Urothelium cell line (cell line): ENCODE measurements around the gene PTTG1IP.

Experiments used
- DNase-seq: peaks from one replicate; pipeline ENCODE4 v3.0.0; 2011; ENCODE audit warnings: low spot score, mixed read lengths
- FAIRE-seq: peaks from 2 replicates; lab custom pipeline; 2011; peaks lifted over from hg19 to GRCh38; lab: Jason Lieb, UNC

PTTG1IP gene

GRCh38 chr21:44910229-44911067, 37.0 kb upstream of the PTTG1IP start:
- FAIRE-seq (no peak), DNase-seq (no peak)

- DNase-seq (no peak), FAIRE-seq (no peak)
These were observed 36.2 kb upstream of the PTTG1IP start for GRCh38 chr21:44909719-44910118.

- FAIRE-seq (no peak), DNase-seq (no peak)
These were observed 35.4 kb upstream of the PTTG1IP start for GRCh38 chr21:44908908-44909307.

GRCh38 chr21:44907966-44908895, 34.7 kb upstream of the PTTG1IP start:
- no peak for FAIRE-seq
- DNase-seq = no peak

GRCh38 chr21:44907225-44907965, 33.9 kb upstream of the PTTG1IP start:
- DNase-seq = no peak
- FAIRE-seq = no peak

- DNase-seq (no peak), FAIRE-seq (no peak)
These were observed 32.2 kb upstream of the PTTG1IP start for GRCh38 chr21:44905728-44906090.

GRCh38 chr21:44905016-44905727, 31.7 kb upstream of the PTTG1IP start:
- FAIRE-seq = no peak
- no peak for DNase-seq

- no peak for DNase-seq
These were observed 30.8 kb upstream of the PTTG1IP start for GRCh38 chr21:44904141-44904923.

GRCh38 chr21:44903689-44904088, 30.2 kb upstream of the PTTG1IP start:
- DNase-seq (no peak), FAIRE-seq (no peak)

More at GRCh38 chr21:44904141-44904923, 30.8 kb upstream of the PTTG1IP start:
- peak; percentile 98 for FAIRE-seq

- no peak for DNase-seq
These were observed 29.7 kb upstream of the PTTG1IP start for GRCh38 chr21:44903050-44903685.

GRCh38 chr21:44902268-44903049, 29.0 kb upstream of the PTTG1IP start:
- DNase-seq = no peak
- peak; percentile 97 for FAIRE-seq

More at GRCh38 chr21:44903050-44903685, 29.7 kb upstream of the PTTG1IP start:
- FAIRE-seq = no peak

- DNase-seq (no peak), FAIRE-seq (no peak)
These were observed 28.0 kb upstream of the PTTG1IP start for GRCh38 chr21:44901391-44902074.

- FAIRE-seq (no peak), DNase-seq (no peak)
These were observed 27.2 kb upstream of the PTTG1IP start for GRCh38 chr21:44900559-44901251.

GRCh38 chr21:44899768-44900558, 26.5 kb upstream of the PTTG1IP start:
- DNase-seq (no peak), FAIRE-seq (no peak)

- FAIRE-seq (no peak), DNase-seq (no peak)
These were observed 25.6 kb upstream of the PTTG1IP start for GRCh38 chr21:44898851-44899767.
